ENCODE data around the gene RBAK. TPM values are rescaled to one million over a fixed set of nuclear protein-coding genes. Genes with fewer than 3 reads are reported as not detected.

RBAK gene
- total RNA-seq, 1 donor from 2014 or later: 26.0 TPM

Other genes with a start within 250 kb of the RBAK start
- 1.9 TPM for gene PAPOLB, start 183.8 kb upstream of the RBAK start, total RNA-seq (ENCODE audit: insufficient read depth, low replicate concordance)
- 1.2 TPM for gene RADIL, start 162.1 kb upstream of the RBAK start, total RNA-seq (ENCODE audit: insufficient read depth, low replicate concordance)
- 0.24 TPM for gene MMD2, start 86.7 kb upstream of the RBAK start, total RNA-seq (ENCODE audit: insufficient read depth, low replicate concordance)
- 34.9 TPM for gene WIPI2, start 144.4 kb downstream of the RBAK start, total RNA-seq (ENCODE audit: insufficient read depth, low replicate concordance)
- 0.24 TPM for gene SLC29A4, start 237.1 kb downstream of the RBAK start, total RNA-seq (ENCODE audit: insufficient read depth, low replicate concordance)